Activated CD8-positive, alpha-beta T cell treated with anti-CD3 and anti-CD28 coated beads for 36 hours (primary cell): Measurements from ENCODE around the gene LY6G5C. TPM values are rescaled to one million over a fixed set of nuclear protein-coding genes. Genes with fewer than 3 reads are reported as not detected.

Experiments
- ATAC-seq: fragments of 200-7000 bp; cut with Tn5 transposase; one replicate; pipeline ENCODE4 v1.10.0; 2021; ENCODE audit warnings: mild to moderate bottlenecking, moderate library complexity
- CTCF ChIA-PET: fragments of 350-600 bp; sonication (Branson Sonifier 250); formaldehyde crosslinking; loops from one replicate; lab custom pipeline; 2021; ENCODE audit warnings: antibody characterized with exemption; lab: Charles Lee
- POLR2A ChIA-PET: fragments of 350-600 bp; sonication (Branson Sonifier 250); formaldehyde crosslinking; loops from one replicate; lab custom pipeline; 2021; ENCODE audit warnings: antibody characterized with exemption; lab: Charles Lee
- DNase-seq: peaks from one replicate; pipeline ENCODE4 v3.0.0-alpha.2; 2020
- H3K27ac Mint-ChIP-seq: one replicate; pipeline ENCODE4 v1.8.0; 2021; ENCODE audit warnings: mild to moderate bottlenecking, mixed read lengths
- H3K27me3 Mint-ChIP-seq: one replicate; pipeline ENCODE4 v1.8.0; 2021; ENCODE audit warnings: mixed read lengths
- H3K36me3 Mint-ChIP-seq: one replicate; pipeline ENCODE4 v1.8.0; 2021; ENCODE audit warnings: low read depth, mixed read lengths
- H3K4me1 Mint-ChIP-seq: one replicate; pipeline ENCODE4 v1.8.0; 2021; ENCODE audit warnings: low read depth, mixed read lengths
- H3K4me3 Mint-ChIP-seq: one replicate; pipeline ENCODE4 v1.8.0; 2021; ENCODE audit warnings: mild to moderate bottlenecking, moderate library complexity, mixed read lengths
- H3K9me3 Mint-ChIP-seq: one replicate; pipeline ENCODE4 v1.8.0; 2021; ENCODE audit warnings: mixed read lengths
- intact Hi-C: fragments of 100-400 bp; cut with micrococcal nuclease; formaldehyde crosslinking; loops from one replicate; pipeline ENCODE4 v1.10.0; 2022
- total RNA-seq, 2 experiments: library from RNA; stranded (reverse); gene quantifications; one replicate each; pipeline ENCODE4 v1.2.3, GENCODE V29; 2021
- TF ChIP-seq, protein P1 (sequence below): fragments of 200-600 bp; IDR thresholded peaks from one replicate; pipeline ENCODE4 v1.8.0; 2022; ENCODE audit warnings: antibody characterized with exemption, mild to moderate bottlenecking

The LY6G5C gene
- total RNA-seq, 2 experiments from 2014 or later = 1.6 to 2.3 TPM

DNA sequence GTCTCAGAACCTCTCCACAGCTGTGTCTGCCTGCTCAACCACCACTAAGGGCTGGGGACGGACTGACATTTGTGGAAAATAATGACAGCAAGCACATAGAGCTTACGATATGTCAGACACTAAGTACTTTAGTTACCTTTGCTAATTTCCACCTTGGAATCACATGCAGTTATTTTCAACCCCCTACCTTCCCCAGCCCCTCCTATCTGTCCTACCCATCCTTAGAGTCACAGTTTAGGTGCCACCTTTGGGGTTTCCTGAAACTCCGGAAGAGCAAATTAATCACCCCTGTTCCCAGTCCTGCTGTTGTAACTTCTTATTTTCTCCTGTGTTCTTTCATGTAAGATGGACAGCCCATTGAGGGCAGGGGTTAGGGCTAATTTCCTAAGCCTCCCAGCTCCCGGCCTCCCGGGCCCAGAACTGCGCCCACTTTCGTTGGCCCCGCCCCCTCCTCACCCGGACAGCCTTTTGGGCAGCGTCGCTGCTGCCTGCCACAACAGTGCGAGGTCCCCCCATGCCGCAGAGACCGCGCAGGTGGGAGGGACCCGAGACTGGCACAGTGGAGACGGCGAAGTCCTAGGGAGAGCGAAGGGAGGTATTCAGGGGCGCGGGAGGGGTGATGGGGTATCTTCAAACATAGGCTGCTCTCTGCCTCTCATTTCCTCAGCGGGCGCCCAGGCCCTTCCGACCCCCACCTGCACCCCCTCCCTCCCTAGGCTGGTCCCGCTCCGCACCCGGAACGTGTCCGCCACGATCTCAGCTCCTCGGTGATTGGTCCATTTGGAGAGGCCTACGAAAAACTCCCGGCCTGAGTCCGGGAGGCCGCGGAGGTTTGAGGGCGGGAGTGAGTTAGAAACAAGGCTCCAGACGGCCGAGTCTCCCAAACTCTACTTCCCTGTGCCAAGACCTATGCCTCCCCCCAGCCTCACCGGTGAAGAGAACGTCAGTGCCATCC lies 47.1 kb upstream of the LY6G5C start:
- peak overlapping the region; percentile 19 for H3K27ac Mint-ChIP-seq
- H3K9me3 Mint-ChIP-seq = no peaks in the 10 kb centered on the region
- H3K4me3 Mint-ChIP-seq = peak overlapping the region; percentile 36
- ChIA-PET POLR2A (interaction anchor here (0.7 to 3.0 kb wide), 9 partner anchors 7 to 63 kb away, joined by 3 to 11 read pairs (median 4); partner anchors contain the start of genes ABHD16A, CLIC1, GPANK1 and LY6G5B), CTCF (interaction anchor here (1.1 to 6.5 kb wide), 6 partner anchors 11 to 100 kb away, joined by 3 to 35 read pairs (median 7); partner anchors contain the start of genes CLIC1, HSPA1B, MSH5 and VARS1)
- TF ChIP-seq, protein P1, sequence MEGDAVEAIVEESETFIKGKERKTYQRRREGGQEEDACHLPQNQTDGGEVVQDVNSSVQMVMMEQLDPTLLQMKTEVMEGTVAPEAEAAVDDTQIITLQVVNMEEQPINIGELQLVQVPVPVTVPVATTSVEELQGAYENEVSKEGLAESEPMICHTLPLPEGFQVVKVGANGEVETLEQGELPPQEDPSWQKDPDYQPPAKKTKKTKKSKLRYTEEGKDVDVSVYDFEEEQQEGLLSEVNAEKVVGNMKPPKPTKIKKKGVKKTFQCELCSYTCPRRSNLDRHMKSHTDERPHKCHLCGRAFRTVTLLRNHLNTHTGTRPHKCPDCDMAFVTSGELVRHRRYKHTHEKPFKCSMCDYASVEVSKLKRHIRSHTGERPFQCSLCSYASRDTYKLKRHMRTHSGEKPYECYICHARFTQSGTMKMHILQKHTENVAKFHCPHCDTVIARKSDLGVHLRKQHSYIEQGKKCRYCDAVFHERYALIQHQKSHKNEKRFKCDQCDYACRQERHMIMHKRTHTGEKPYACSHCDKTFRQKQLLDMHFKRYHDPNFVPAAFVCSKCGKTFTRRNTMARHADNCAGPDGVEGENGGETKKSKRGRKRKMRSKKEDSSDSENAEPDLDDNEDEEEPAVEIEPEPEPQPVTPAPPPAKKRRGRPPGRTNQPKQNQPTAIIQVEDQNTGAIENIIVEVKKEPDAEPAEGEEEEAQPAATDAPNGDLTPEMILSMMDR = no peak
- no peaks in the 10 kb centered on the region for H3K27me3 Mint-ChIP-seq
- intact Hi-C loops = no loop called here
- DNase-seq (no peak), ATAC-seq (peak; percentile 4)
- H3K36me3 Mint-ChIP-seq = peaks cover 22% of the 10 kb centered on the region
- H3K4me1 Mint-ChIP-seq = peaks cover 60% of the 10 kb centered on the region

DNA sequence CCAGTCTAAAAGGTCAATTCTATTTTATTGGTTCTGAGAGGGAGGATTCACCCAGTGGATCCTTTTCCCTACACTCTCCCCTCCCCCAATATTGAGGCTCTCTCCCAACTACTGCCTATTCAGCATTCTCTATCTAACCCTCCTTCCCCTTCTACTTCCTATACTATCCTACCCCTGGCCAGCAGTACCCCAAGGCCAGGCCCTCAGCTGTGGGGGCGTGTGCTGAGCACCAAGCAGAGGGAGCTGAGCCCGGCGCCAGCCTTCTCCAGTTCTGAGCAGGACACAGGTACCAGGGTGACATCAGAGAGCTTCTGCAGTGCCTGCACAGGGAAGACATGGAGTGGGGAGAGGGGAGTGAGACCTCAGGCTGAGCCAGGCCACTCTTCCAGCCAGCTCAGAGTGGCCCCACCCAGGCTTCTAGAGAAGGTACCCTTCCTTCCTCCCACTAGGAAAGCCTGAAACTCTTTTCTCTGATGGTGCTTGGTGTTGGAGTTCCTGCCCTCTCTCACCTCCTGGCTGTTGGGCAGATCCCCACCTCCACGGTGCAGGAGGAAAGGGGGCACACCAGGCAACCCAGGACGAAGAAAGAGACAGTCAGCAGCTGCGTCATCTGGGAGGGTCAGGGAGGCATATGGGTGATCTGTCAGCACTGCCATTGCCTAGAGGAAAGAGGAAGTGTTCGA lies 46.3 kb upstream of the LY6G5C start:
- ChIA-PET CTCF (interaction anchor here (1.0 to 6.5 kb wide), 5 partner anchors 12 to 103 kb away, joined by 3 to 35 read pairs (median 3); partner anchors contain the start of genes CLIC1 and MSH5), POLR2A (interaction anchor here (0.7 to 2.0 kb wide), 5 partner anchors 8 to 60 kb away, joined by 3 to 7 read pairs (median 5); partner anchors contain the start of genes ABHD16A and CLIC1)
- H3K36me3 Mint-ChIP-seq = peaks cover 17% of the 10 kb centered on the region
- peaks cover 60% of the 10 kb centered on the region for H3K4me1 Mint-ChIP-seq
- DNase-seq (peak; percentile 57), ATAC-seq (peak; percentile 41)
- TF ChIP-seq, protein P1 = no peak
- H3K9me3 Mint-ChIP-seq = no peaks in the 10 kb centered on the region
- H3K4me3 Mint-ChIP-seq = peak overlapping the region; percentile 36
- intact Hi-C loops = no loop called here
- H3K27ac Mint-ChIP-seq = peak overlapping the region; percentile 44
- H3K27me3 Mint-ChIP-seq = no peaks in the 10 kb centered on the region

DNA sequence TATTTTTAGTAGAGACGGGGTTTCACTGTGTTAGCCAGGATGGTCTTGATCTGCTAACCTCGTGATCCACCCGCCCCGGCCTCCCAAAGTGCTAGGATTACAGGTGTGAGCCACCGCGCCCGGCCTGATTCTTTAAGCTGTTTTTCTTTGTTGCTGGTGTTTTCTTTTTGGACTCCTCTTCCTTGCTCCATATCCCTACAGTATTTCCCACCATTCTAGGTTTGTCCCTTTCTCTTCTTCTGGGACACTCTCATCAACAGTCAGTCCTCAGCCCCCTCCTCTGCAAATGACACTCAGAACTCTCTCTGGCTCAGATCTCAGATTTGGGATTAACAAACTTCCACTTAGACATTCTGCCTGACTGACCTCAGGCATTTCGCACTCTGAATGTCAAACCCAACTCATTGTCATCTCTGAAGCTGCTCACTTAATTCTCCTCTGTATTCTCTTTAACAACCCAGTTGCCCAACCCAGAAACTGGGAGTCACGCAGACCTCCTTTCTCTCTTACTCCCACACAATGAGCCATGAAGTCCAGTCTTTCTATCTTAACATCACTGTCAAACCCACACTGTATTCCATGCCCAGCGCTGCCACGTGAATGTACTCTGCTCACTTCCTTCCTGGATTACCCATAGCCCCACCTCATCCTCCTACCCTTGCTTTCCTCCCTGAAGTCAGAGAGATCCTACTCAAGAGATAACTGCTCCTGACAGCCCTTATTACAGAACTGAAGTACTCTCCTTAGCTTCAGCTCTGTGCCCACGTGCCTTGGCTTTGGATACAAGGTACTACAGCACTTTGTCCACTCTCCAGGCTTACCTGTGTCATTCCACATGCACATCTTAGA lies 44.9 kb upstream of the LY6G5C start:
- POLR2A ChIA-PET = interaction anchor here (1.0 to 2.0 kb wide), 2 partner anchors 11 to 87 kb away, joined by 4 to 7 read pairs; partner anchors contain the start of gene CLIC1
- H3K27ac Mint-ChIP-seq = no peak overlapping the region

More for the DNA sequence above, 44.9 kb upstream of the LY6G5C start:
- Mint-ChIP-seq H3K4me3 (no peak overlapping the region), H3K4me1 (peaks cover 54% of the 10 kb centered on the region), H3K9me3 (no peaks in the 10 kb centered on the region), H3K27me3 (no peaks in the 10 kb centered on the region), H3K36me3 (peaks cover 8% of the 10 kb centered on the region)
- CTCF ChIA-PET = interaction anchor here (1.0 to 6.5 kb wide), 5 partner anchors 36 to 105 kb away, joined by 3 to 35 read pairs (median 3); no protein-coding TSS in a partner anchor
- intact Hi-C loops = no loop called here
- no peak for DNase-seq
- TF ChIP-seq, protein P1 = no peak
- ATAC-seq = no peak
